Stimulated activated CD4-positive, alpha-beta T cell treated with anti-CD3 and anti-CD28 coated beads, TNF-alpha, amount 100 ng/mL, for 48 hours (primary cell): ENCODE measurements around the gene ASF1A.
A peak's percentile ranks its signal among the peaks of the same experiment; 100 is the strongest.

ENCODE experiments used
- DNase-seq, 3 donors: peaks; one replicate each; pipeline ENCODE4 v3.0.0-alpha.2; 2020; ENCODE audit warnings: low read depth in 3 of 3

Gene ASF1A

GRCh38 chr6:118913161-118913560 lies 19.2 kb downstream of the ASF1A start:
- DNase-seq: no peak

DNA sequence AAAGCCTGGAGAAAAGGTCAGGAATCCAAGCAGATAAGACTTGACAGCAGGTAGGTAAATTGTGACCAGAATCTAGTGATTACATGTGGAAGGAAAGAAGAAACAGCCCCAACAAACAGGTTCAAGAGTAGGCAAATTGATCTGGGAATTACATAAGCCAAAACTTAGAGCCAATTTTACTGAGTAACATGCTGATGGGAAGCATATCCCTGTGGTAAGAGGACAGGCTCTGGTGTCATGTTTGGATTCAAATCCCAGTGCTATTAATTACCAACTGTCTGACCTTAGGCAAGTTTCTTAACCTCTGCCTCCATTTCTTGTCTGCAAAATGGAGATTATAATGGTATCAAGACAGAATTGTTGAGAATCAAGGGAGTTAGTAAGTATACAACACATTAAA lies 20.6 kb downstream of the ASF1A start:
- no peak for DNase-seq

DNA sequence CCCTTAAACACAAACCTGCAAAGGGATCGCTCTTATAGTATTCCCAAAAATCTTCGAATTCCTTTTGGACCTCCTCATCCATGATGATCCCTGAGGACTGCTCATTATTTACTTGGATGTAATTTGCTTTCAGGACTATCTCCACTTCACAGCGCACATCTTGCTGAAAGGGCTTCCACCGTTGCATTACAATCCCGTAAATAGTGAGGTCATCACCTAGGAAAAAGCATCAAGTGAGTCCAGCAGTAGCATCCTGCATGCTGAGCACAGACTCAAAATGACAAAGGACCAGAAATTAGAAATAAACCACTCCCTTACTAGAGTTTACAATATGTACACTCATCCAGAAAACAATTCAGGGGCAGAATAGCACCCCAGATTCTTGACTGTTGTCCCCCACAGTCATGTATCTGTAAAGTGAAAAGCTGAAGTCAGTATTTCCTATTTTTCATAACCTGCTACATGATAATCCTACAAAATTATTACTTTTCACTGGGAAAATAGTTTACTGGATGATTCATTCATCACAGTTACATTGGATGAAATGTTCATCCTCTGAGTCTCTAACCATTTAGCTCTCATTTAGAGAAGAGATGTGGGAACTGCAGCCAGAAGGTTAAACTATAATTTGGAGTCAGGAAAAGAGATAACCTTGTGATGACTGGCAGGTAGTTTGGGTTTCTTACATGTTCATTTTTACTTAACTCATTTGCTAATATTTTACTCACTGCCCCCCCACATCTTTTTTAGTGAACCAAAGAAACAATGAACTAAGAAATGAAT lies 23.8 kb downstream of the ASF1A start:
- DNase-seq: no peak

DNA sequence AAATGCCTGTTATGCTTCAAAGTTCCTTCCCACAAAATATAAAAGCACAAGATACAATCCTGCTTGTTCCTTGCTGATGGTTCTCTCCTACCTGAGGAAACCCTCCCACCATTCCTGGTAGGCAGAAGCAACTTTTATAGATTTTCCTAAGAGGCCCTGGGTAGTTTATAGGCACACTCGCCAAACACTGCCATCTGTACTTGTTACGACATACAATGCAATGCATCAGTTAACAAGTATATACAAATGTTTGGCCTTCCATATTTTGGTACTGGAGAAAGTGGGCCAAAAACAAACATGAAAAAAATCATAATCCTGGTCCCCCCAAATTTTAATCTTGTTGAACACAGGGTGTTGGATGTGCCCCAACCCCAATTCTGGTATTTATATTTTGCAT lies 24.4 kb downstream of the ASF1A start:
- DNase-seq: no peak

- no peak for DNase-seq
Observed at GRCh38 chr6:118921084-118921483, 27.1 kb downstream of the ASF1A start.

DNA sequence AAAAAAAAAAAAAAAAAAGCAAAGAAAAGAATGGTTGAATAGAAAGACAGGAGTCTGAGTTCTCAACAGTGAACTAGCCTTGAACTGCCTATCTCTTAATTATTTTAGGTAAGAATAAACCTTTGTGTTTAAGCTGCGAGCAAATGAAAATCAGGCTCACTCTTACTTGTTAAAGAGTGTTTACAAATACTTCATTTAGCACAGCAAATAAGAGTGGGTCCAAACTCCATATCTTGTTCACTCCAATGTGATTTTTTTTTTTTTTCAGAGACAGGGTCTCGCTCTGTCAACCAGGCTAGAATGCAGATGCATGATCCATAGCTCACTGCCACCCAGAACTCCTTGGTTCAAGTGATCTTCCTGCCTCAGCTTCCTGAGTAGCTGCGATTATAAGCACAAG lies 29.1 kb downstream of the ASF1A start:
- DNase-seq: no peak

DNA sequence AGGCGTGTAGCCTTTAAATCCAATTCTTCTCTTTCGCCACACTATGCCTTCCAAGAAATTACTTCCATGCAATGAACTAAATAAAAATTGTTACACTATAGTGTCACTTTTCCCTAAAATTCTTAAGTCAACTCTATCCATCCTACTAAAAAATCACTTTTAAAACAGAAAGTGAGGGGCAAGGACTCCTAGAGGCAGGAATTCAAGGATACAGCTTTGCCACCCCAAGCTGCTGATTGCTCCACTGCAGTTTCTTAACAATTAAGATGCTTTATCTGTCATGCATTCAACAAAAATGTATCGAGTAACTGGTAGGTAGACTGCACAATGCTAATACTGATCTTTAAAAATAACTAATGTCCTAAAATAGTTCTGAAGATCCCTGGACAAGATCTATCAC lies 36.7 kb downstream of the ASF1A start:
- no peak for DNase-seq

- DNase-seq: no peak
Observed at GRCh38 chr6:118931436-118931835, 37.5 kb downstream of the ASF1A start.

DNA sequence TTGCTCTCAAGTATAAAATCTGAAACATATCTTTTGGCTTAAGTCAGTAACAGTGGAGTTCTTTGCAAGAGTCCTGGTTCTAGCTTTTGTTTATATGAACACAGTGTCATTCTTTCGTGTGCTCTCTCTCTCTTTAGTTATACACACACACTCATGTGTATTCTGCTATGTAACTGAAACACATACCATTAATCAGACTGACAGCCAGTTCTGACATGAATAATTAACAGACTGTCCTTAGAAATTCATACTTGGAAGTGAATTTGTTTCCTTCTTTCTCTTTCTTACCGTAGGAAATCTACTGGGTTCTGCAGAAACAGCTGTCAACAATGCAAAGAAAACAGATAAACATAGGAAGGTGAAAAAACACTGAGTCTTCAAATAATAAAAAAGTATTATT lies 38.5 kb downstream of the ASF1A start:
- DNase-seq: no peak

DNA sequence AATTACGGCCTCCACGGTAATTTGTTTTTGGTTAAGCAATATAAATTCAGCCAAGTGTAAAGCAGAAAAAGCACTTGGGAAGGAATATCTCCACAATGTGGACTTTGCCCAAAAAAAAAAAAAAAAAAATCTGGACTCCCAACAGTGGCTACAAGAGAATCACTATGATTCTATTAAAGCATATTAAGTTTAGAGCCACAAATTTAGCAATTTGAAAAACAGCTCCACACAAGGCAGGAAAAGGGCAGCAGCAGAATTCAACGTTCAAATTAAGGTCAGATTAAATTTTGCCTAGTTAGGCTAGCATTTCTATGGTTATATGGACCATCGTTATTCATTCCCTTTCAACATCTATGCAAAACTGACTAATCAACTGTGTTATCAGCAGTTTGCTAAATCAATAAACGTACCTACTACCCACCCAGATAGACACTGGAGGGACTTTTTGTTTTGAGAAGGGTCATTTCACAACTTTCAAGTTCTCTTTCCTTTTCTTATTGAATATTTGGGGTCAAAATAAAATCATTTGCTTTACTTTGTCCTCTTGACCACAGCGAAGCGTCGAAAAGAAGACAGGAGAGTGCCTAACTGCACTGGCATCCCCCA lies 40.0 kb downstream of the ASF1A start:
- DNase-seq: no peak

DNA sequence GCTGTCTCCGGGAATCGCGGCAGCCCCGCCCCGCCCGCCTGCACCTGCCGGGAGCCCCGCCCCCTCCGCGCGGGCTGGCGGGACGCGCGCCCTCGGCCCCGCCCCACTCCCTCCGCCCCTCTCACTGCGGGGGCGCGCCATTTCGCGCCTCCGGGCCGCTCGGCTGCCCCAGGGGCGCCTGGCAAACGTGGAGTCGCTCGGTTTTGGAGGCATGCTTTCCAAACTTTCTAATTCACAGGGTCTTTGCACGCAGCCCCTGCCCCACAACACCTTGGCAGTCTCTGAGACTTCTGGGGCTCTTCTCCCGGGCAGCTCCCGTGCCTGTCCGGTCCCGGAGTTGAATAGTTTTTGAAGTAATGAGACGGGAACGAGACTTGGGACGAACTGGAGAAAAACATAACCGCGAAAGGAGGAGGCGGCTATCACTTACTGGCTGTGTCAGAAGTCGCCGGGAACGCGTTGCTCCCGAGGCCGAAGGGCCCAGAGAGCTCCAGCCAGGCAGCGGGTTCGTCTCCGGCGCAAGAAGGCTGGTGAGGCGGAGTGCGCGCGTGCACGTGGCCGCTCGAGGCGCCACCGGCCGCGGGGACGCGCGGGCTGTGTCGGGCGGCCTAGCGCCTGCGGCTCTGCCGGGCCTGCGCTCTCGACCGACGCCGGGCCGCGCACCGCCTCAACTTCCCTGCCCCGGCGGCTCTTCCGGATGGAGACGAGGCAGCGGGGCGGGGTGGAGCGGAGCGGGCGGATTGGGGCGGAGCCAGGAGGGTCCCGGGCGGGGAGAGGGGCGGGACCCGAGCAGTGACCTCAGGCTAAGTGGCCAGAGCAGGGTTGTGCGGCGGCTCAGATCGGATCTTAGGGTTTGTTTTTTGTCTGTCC lies 40.7 kb downstream of the ASF1A start, which contains the start of gene MCM9:
MCM9 (minus strand) TSS at position 699 of the 870 bp plus-strand sequence. CDS start 3,436 bp downstream, outside the sequence.
- DNase-seq: peak; percentile 75 to 92 (median 76)

DNA sequence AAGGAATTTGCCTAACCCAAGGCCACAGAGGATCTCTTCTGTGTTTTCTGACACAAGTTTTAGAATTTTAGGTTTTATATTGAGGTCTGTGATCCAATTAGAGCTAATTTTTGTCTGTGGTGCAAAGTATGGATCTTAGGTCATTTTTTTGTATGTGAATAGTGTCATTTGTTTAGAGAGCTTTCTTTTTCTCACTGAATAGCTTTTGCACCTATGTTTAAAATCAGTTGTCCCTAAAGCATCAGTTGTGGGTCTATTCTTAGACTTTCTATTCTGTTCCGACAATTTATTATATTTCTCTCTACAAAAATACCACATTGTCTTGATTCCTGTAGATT lies 41.3 kb downstream of the ASF1A start:
- DNase-seq: no peak

DNA sequence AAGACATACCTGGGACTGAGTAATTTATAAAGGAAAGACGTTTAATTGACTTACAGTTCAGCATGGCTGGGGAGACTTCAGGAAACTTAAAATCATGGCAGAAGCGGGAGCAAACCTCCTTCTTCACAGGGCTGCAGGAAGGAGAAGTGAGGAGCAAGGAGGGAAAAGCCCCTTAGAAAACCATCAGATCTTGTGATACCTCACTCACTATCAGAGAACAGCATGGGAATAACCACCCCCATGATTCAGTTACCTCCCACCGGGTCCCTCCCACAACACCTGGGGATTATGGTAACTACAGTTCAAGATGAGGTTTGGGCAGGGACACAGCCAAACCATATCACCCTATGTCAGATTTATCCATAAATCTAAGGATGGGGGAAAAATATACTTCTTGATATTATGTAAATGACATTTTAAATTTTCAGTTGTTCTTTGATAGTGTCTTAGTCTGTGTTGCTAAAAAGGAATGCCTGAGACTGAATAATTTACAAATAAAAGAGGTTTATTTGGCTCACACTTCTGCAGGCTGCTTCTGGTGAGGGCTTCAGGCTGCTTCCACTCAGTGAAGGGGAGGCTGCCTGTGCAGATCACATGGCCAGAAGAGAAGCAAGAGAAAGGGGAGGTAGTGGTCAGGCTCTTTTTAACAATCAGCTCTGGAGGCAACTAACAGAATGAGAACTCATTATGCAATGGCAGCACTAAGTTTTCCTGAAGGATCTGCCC lies 42.2 kb downstream of the ASF1A start:
- no peak for DNase-seq

GRCh38 chr6:118939683-118940082 lies 45.7 kb downstream of the ASF1A start:
- DNase-seq: no peak

DNA sequence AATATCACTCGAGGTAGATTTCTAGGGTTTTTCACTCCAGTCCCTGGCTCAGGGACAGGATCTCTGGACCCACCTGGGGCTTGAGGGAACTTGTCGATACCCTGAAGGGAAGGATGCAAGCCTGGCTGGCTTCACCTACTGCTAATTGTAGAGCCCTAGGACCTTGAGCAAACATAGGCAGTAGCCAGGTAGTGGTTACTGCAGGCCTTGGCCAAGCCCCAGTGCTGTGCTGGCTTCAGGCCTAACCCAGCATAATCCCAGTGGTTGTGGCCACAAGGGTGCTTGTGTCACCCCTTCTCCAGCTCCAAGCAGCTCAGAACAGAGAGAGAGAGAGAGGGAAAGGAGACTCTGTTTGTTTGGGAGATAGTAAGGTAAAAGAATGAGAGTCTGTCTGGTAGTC lies 46.8 kb downstream of the ASF1A start:
- DNase-seq: no peak

- no peak for DNase-seq
Observed at GRCh38 chr6:118945217-118945616, 51.3 kb downstream of the ASF1A start.

- no peak for DNase-seq
Observed at GRCh38 chr6:118952683-118953082, 58.7 kb downstream of the ASF1A start.

GRCh38 chr6:118953391-118953790 lies 59.4 kb downstream of the ASF1A start:
- DNase-seq: no peak
